HG02852 (cell line): ENCODE measurements around the gene CAMK2A.

Experiments used
- ATAC-seq: cut with Tn5 transposase; IDR thresholded peaks from one replicate; pipeline ENCODE4 v1.9.1; 2021; ENCODE audit warnings: mild to moderate bottlenecking, moderate library complexity; ENCODE audit not compliant: unreplicated experiment

CAMK2A gene

GRCh38 chr5:150289551-150290390 lies at the start of gene CAMK2A:
Gene CAMK2A (minus strand): TSS chr5:150289773. CDS start chr5:150289625, 148 bp downstream.
- ATAC-seq = no peak

- ATAC-seq = no peak
Measured at GRCh38 chr5:150339165-150339564, 49.6 kb upstream of the CAMK2A start.

GRCh38 chr5:150338546-150338945 lies 49.0 kb upstream of the CAMK2A start:
- ATAC-seq = no peak

GRCh38 chr5:150335778-150336177 lies 46.2 kb upstream of the CAMK2A start:
- no peak for ATAC-seq

- ATAC-seq = no peak
Measured at GRCh38 chr5:150333400-150333799, 43.8 kb upstream of the CAMK2A start.

- ATAC-seq = no peak
Measured at GRCh38 chr5:150329881-150330876, 40.6 kb upstream of the CAMK2A start.

- ATAC-seq = no peak
Measured at GRCh38 chr5:150329038-150329437, 39.5 kb upstream of the CAMK2A start.

- ATAC-seq = no peak
Measured at GRCh38 chr5:150328515-150328914, 38.9 kb upstream of the CAMK2A start.

GRCh38 chr5:150327139-150327538 lies 37.6 kb upstream of the CAMK2A start:
- no peak for ATAC-seq

- ATAC-seq = no peak
Measured at GRCh38 chr5:150326707-150327106, 37.1 kb upstream of the CAMK2A start.

GRCh38 chr5:150325426-150325825 lies 35.9 kb upstream of the CAMK2A start:
- no peak for ATAC-seq

- no peak for ATAC-seq
Measured at GRCh38 chr5:150323819-150324218, 34.2 kb upstream of the CAMK2A start.

GRCh38 chr5:150323092-150323491 lies 33.5 kb upstream of the CAMK2A start:
- no peak for ATAC-seq

GRCh38 chr5:150322202-150322601 lies 32.6 kb upstream of the CAMK2A start:
- no peak for ATAC-seq

- no peak for ATAC-seq
Measured at GRCh38 chr5:150321784-150322183, 32.2 kb upstream of the CAMK2A start.

GRCh38 chr5:150321211-150321610 lies 31.6 kb upstream of the CAMK2A start:
- ATAC-seq = no peak

- ATAC-seq = no peak
Measured at GRCh38 chr5:150320044-150320613, 30.6 kb upstream of the CAMK2A start.

- no peak for ATAC-seq
Measured at GRCh38 chr5:150319484-150319790, 29.9 kb upstream of the CAMK2A start.

- ATAC-seq = no peak
Measured at GRCh38 chr5:150318613-150319483, 29.3 kb upstream of the CAMK2A start.
